ENCODE data around the gene CDH4.

DNA sequence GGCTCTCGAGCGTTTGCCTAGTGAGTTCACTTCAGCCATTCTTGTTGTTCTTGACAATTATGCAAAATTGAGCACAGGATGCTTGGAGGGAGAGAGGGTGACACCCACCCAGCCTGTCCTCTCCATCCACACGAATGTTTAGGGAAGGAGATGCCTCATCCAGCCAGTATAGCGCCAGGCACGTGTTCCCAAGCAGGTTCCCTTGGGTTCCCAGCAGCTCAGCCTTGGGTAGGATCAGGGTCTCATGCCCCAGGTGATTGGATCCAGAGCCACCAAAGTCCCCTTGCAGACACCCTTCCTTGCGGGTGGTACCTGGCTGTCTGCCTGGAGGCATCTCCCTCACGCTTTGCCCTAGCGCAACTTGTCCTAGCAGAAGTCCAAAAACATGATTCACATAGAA lies 394.9 kb downstream of the CDH4 start:
- no peak for TF ChIP-seq ZNF138 (CRISPR knock-in tag; conservative IDR thresholded peaks at IDR 0.05)
- TF ChIP-seq, protein P1, sequence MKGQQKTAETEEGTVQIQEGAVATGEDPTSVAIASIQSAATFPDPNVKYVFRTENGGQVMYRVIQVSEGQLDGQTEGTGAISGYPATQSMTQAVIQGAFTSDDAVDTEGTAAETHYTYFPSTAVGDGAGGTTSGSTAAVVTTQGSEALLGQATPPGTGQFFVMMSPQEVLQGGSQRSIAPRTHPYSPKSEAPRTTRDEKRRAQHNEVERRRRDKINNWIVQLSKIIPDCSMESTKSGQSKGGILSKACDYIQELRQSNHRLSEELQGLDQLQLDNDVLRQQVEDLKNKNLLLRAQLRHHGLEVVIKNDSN (CRISPR knock-in tag; IDR thresholded peaks at IDR 0.05), result no peak
- TF ChIP-seq ZNF317 (CRISPR knock-in tag; IDR thresholded peaks at IDR 0.05; ENCODE audit: borderline replicate concordance, low read depth), result no peak
- TF ChIP-seq CTCF (IDR thresholded peaks at IDR 0.05), result no peak
- no peak for TF ChIP-seq GABPB1 (CRISPR knock-in tag; IDR thresholded peaks at IDR 0.05)
- TF ChIP-seq, protein P2, sequence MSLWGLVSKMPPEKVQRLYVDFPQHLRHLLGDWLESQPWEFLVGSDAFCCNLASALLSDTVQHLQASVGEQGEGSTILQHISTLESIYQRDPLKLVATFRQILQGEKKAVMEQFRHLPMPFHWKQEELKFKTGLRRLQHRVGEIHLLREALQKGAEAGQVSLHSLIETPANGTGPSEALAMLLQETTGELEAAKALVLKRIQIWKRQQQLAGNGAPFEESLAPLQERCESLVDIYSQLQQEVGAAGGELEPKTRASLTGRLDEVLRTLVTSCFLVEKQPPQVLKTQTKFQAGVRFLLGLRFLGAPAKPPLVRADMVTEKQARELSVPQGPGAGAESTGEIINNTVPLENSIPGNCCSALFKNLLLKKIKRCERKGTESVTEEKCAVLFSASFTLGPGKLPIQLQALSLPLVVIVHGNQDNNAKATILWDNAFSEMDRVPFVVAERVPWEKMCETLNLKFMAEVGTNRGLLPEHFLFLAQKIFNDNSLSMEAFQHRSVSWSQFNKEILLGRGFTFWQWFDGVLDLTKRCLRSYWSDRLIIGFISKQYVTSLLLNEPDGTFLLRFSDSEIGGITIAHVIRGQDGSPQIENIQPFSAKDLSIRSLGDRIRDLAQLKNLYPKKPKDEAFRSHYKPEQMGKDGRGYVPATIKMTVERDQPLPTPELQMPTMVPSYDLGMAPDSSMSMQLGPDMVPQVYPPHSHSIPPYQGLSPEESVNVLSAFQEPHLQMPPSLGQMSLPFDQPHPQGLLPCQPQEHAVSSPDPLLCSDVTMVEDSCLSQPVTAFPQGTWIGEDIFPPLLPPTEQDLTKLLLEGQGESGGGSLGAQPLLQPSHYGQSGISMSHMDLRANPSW (CRISPR knock-in tag; conservative IDR thresholded peaks at IDR 0.05; ENCODE audit: low read depth), result no peak
- TF ChIP-seq, protein P3, sequence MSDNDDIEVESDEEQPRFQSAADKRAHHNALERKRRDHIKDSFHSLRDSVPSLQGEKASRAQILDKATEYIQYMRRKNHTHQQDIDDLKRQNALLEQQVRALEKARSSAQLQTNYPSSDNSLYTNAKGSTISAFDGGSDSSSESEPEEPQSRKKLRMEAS (CRISPR knock-in tag; IDR thresholded peaks at IDR 0.05), result no peak
- no peak for TF ChIP-seq ETV6 (CRISPR knock-in tag; IDR thresholded peaks at IDR 0.05)
- TF ChIP-seq NFYB (CRISPR knock-in tag; conservative IDR thresholded peaks at IDR 0.05; ENCODE audit: low read depth), result no peak
- no peak for TF ChIP-seq HMGXB4 (CRISPR knock-in tag; IDR thresholded peaks at IDR 0.05)
- TF ChIP-seq USF2 (CRISPR knock-in tag; IDR thresholded peaks at IDR 0.05), result no peak
- TF ChIP-seq FOXJ3 (CRISPR knock-in tag; IDR thresholded peaks at IDR 0.05; ENCODE audit: borderline replicate concordance), result no peak
